Spleen (tissue), 7 donors: ENCODE measurements around the gene NKD1.

Experiments
- CTCF ChIP-seq, 11 experiments: fragments of 200-600 bp in 7 of 11; fragments of 450-650 bp in 4 of 11; sonication (generic) in 4 of 11; IDR thresholded peaks in 8 of 11; conservative IDR thresholded peaks in 3 of 11; 1 replicate in 7 of 11; 2 replicates in 4 of 11; pipeline versions ENCODE4 v1.4.0 to v1.8.0; 2016 to 2021; ENCODE audit warnings: antibody characterized with exemption in 11 of 11, inconsistent platforms in 4 of 11, mild to moderate bottlenecking in 1 of 11
- POLR2A ChIP-seq, 3 donors: fragments of 450-650 bp; IDR thresholded peaks; one replicate each; pipeline ENCODE4 v1.5.1; 2017; ENCODE audit warnings: antibody characterized with exemption in 3 of 3, mild to moderate bottlenecking in 1 of 3
- POLR2AphosphoS5 ChIP-seq, 3 donors: sonication (generic); formaldehyde crosslinking; IDR thresholded peaks; one replicate each; pipeline ENCODE4 v1.5.1; 2017; ENCODE audit warnings: antibody characterized with exemption in 3 of 3
- donor health status: DM: no; HTN: no; CAD: no; lungs with moderate emphysema.
- donor health status: DM: no; HTN: no; CAD: no.
- donor health status: DM: no; HTN: no; CAD: no.

GRCh38 chr16:50621452-50621792 is 73.2 kb downstream of the NKD1 start:
- TF ChIP-seq CTCF (IDR thresholded peaks at IDR 0.05 in 8 of 11, conservative IDR thresholded peaks at IDR 0.05 in 3 of 11) = no peak
- TF ChIP-seq POLR2A (IDR thresholded peaks at IDR 0.05) = no peak
- no peak for TF ChIP-seq POLR2AphosphoS5 (IDR thresholded peaks at IDR 0.05)
